ENCODE measurements around the gene ABCD1. TPM values are rescaled to one million over a fixed set of nuclear protein-coding genes. Genes with fewer than 3 reads are reported as not detected.
A peak's percentile ranks its signal among the peaks of the same experiment; 100 is the strongest.

ABCD1 gene
- total RNA-seq, 1 experiment from 2014 or later, result 3.5 TPM

GRCh38 chrX:153726286-153727122 is 1.8 kb downstream of the ABCD1 start:
- POLR2A ChIA-PET, result interaction anchor here (1.5 to 2.1 kb wide), 3 partner anchors 40 to 245 kb away, joined by 7 to 13 read pairs (median 8); partner anchors contain the start of genes HCFC1, IDH3G and SSR4

GRCh38 chrX:153727123-153727931 is 2.7 kb downstream of the ABCD1 start:
- H3K27me3 Mint-ChIP-seq (ENCODE audit: insufficient read depth, unreplicated experiment), result no peaks in the 10 kb centered on the region
- no peaks in the 10 kb centered on the region for H3K9me3 Mint-ChIP-seq (ENCODE audit: unreplicated experiment)
- H3K4me1 Mint-ChIP-seq (ENCODE audit: insufficient read depth, unreplicated experiment), result peaks cover 30% of the 10 kb centered on the region
- peak; percentile 81 for DNase-seq (ENCODE audit: unreplicated experiment)
- POLR2A ChIA-PET, result interaction anchor here (0.6 to 2.1 kb wide), 4 partner anchors 14 to 244 kb away, joined by 4 to 13 read pairs (median 8); partner anchors contain the start of genes HCFC1, IDH3G and SSR4
- intact Hi-C loops (cut with micrococcal nuclease), result no loop called here
- no peak for TF ChIP-seq CTCF (IDR thresholded peaks at IDR 0.05; ENCODE audit: unreplicated experiment)
- H3K27ac Mint-ChIP-seq (ENCODE audit: low read depth, unreplicated experiment), result peak overlapping the region; percentile 81
- H3K4me3 Mint-ChIP-seq (ENCODE audit: unreplicated experiment), result peak overlapping the region; percentile 69
- peaks cover 18% of the 10 kb centered on the region for H3K36me3 Mint-ChIP-seq (ENCODE audit: insufficient read depth, unreplicated experiment)
- BruUV-seq (replicated peaks), result no TSS peak
- CTCF ChIA-PET, result interaction anchor here (0.6 to 1.1 kb wide), 5 partner anchors 9 to 1022 kb away, joined by 3 read pairs; no protein-coding TSS in a partner anchor

More at GRCh38 chrX:153726286-153727122, 1.8 kb downstream of the ABCD1 start:
- intact Hi-C loops (cut with micrococcal nuclease), result no loop called here
- CTCF ChIA-PET, result interaction anchor here (0.6 to 0.7 kb wide), 2 partner anchors 287 to 690 kb away, joined by 3 read pairs; no protein-coding TSS in a partner anchor
- Mint-ChIP-seq H3K27me3 (ENCODE audit: insufficient read depth, unreplicated experiment) (no peaks in the 10 kb centered on the region), H3K27ac (ENCODE audit: low read depth, unreplicated experiment) (peak overlapping the region; percentile 81), H3K9me3 (ENCODE audit: unreplicated experiment) (no peaks in the 10 kb centered on the region), H3K4me3 (ENCODE audit: unreplicated experiment) (peak overlapping the region; percentile 69), H3K4me1 (ENCODE audit: insufficient read depth, unreplicated experiment) (peaks cover 31% of the 10 kb centered on the region), H3K36me3 (ENCODE audit: insufficient read depth, unreplicated experiment) (peaks cover 26% of the 10 kb centered on the region)
- DNase-seq (ENCODE audit: unreplicated experiment), result peak; percentile 48
- TF ChIP-seq CTCF (IDR thresholded peaks at IDR 0.05; ENCODE audit: unreplicated experiment), result no peak
- BruUV-seq (replicated peaks), result no TSS peak

GRCh38 chrX:153728095-153728494 is 3.4 kb downstream of the ABCD1 start:
- intact Hi-C loops (cut with micrococcal nuclease), result no loop called here
- H3K9me3 Mint-ChIP-seq (ENCODE audit: unreplicated experiment), result no peaks in the 10 kb centered on the region
- peak overlapping the region; percentile 69 for H3K4me3 Mint-ChIP-seq (ENCODE audit: unreplicated experiment)
- TF ChIP-seq CTCF (IDR thresholded peaks at IDR 0.05; ENCODE audit: unreplicated experiment), result no peak
- peaks cover 12% of the 10 kb centered on the region for H3K36me3 Mint-ChIP-seq (ENCODE audit: insufficient read depth, unreplicated experiment)
- H3K27ac Mint-ChIP-seq (ENCODE audit: low read depth, unreplicated experiment), result no peak overlapping the region
- no TSS peak for BruUV-seq (replicated peaks)
- H3K27me3 Mint-ChIP-seq (ENCODE audit: insufficient read depth, unreplicated experiment), result no peaks in the 10 kb centered on the region
- ChIA-PET POLR2A (interaction anchor here (0.6 to 2.1 kb wide), 5 partner anchors 38 to 906 kb away, joined by 4 to 13 read pairs (median 7); partner anchors contain the start of genes HCFC1, IDH3G and SSR4), CTCF (interaction anchor here (0.6 to 1.1 kb wide), 4 partner anchors 8 to 1022 kb away, joined by 3 read pairs; no protein-coding TSS in a partner anchor)
- no peak for DNase-seq (ENCODE audit: unreplicated experiment)
- H3K4me1 Mint-ChIP-seq (ENCODE audit: insufficient read depth, unreplicated experiment), result peaks cover 28% of the 10 kb centered on the region

Measured in MCF 10A (cell line).